ENCODE results near the gene SNAPC1.
A peak's percentile ranks its signal among the peaks of the same experiment; 100 is the strongest.

Gene SNAPC1

DNA sequence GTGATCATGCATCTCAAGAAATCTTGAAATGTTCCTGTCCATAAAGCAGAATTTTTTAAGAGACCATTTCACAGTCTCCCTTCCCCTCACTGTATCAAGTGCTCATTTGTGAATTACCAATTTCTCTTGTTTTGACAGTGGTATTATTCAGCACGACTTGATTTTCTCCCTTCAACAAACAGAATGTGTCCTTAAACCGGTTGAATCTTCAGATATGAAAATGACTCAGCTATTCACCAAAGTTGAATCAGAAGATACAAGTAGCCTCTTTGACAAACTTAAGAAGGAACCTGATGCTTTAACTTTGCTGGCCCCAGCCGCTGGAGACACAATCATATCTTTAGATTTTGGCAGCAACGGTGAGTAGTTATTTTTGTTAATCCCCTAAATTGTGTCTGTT is 25.5 kb upstream of the SNAPC1 start:
- Histone ChIP-seq H3K4me3 (replicated peaks; ENCODE audit: insufficient read depth, low read length) (no peak overlapping the region), H3K27me3 (ENCODE audit: insufficient read depth, poor library complexity, severe bottlenecking) (no peaks in the 10 kb centered on the region), H3K27ac (replicated peaks) (no peak overlapping the region)
- TF ChIP-seq POLR2AphosphoS5 (IDR thresholded peaks at IDR 0.05; ENCODE audit: low read depth) (no peak), GABPA (IDR thresholded peaks at IDR 0.05; ENCODE audit: low read depth) (no peak), SPI1 (IDR thresholded peaks at IDR 0.05; ENCODE audit: borderline replicate concordance, low read depth) (no peak)
- TF ChIP-seq, protein P1, sequence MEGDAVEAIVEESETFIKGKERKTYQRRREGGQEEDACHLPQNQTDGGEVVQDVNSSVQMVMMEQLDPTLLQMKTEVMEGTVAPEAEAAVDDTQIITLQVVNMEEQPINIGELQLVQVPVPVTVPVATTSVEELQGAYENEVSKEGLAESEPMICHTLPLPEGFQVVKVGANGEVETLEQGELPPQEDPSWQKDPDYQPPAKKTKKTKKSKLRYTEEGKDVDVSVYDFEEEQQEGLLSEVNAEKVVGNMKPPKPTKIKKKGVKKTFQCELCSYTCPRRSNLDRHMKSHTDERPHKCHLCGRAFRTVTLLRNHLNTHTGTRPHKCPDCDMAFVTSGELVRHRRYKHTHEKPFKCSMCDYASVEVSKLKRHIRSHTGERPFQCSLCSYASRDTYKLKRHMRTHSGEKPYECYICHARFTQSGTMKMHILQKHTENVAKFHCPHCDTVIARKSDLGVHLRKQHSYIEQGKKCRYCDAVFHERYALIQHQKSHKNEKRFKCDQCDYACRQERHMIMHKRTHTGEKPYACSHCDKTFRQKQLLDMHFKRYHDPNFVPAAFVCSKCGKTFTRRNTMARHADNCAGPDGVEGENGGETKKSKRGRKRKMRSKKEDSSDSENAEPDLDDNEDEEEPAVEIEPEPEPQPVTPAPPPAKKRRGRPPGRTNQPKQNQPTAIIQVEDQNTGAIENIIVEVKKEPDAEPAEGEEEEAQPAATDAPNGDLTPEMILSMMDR (IDR thresholded peaks at IDR 0.05; ENCODE audit: insufficient read depth, low read length) = no peak
- TF ChIP-seq, protein P2, sequence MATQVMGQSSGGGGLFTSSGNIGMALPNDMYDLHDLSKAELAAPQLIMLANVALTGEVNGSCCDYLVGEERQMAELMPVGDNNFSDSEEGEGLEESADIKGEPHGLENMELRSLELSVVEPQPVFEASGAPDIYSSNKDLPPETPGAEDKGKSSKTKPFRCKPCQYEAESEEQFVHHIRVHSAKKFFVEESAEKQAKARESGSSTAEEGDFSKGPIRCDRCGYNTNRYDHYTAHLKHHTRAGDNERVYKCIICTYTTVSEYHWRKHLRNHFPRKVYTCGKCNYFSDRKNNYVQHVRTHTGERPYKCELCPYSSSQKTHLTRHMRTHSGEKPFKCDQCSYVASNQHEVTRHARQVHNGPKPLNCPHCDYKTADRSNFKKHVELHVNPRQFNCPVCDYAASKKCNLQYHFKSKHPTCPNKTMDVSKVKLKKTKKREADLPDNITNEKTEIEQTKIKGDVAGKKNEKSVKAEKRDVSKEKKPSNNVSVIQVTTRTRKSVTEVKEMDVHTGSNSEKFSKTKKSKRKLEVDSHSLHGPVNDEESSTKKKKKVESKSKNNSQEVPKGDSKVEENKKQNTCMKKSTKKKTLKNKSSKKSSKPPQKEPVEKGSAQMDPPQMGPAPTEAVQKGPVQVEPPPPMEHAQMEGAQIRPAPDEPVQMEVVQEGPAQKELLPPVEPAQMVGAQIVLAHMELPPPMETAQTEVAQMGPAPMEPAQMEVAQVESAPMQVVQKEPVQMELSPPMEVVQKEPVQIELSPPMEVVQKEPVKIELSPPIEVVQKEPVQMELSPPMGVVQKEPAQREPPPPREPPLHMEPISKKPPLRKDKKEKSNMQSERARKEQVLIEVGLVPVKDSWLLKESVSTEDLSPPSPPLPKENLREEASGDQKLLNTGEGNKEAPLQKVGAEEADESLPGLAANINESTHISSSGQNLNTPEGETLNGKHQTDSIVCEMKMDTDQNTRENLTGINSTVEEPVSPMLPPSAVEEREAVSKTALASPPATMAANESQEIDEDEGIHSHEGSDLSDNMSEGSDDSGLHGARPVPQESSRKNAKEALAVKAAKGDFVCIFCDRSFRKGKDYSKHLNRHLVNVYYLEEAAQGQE (IDR thresholded peaks at IDR 0.05; ENCODE audit: insufficient replicate concordance, low read depth) = no peak
- no peak for DNase-seq (ENCODE audit: low read depth in 1 of 2, low spot score in 1 of 2)

DNA sequence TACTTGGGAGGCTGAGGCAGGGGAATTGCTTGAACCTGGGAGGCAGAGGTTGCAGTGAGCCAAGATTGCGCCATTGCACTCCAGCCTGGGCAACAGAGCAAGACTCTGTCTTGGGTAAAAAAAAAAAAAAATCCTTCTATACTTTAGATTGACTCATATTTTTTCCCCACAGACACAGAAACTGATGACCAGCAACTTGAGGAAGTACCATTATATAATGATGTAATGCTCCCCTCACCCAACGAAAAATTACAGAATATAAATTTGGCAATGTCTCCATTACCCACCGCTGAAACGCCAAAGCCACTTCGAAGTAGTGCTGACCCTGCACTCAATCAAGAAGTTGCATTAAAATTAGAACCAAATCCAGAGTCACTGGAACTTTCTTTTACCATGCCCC is 24.3 kb upstream of the SNAPC1 start:
- TF ChIP-seq, protein P1 (IDR thresholded peaks at IDR 0.05; ENCODE audit: insufficient read depth, low read length) = no peak
- TF ChIP-seq, protein P2 (IDR thresholded peaks at IDR 0.05; ENCODE audit: insufficient replicate concordance, low read depth) = no peak
- TF ChIP-seq GABPA (IDR thresholded peaks at IDR 0.05; ENCODE audit: low read depth) (no peak), SPI1 (IDR thresholded peaks at IDR 0.05; ENCODE audit: borderline replicate concordance, low read depth) (no peak), POLR2AphosphoS5 (IDR thresholded peaks at IDR 0.05; ENCODE audit: low read depth) (no peak)
- peak in 1 of 2 experiments; percentile 0 for DNase-seq (ENCODE audit: low read depth in 1 of 2, low spot score in 1 of 2)
- no peak overlapping the region for H3K27ac ChIP-seq (replicated peaks)
- no peaks in the 10 kb centered on the region for H3K27me3 ChIP-seq (ENCODE audit: insufficient read depth, poor library complexity, severe bottlenecking)
- no peak overlapping the region for H3K4me3 ChIP-seq (replicated peaks; ENCODE audit: insufficient read depth, low read length)

DNA sequence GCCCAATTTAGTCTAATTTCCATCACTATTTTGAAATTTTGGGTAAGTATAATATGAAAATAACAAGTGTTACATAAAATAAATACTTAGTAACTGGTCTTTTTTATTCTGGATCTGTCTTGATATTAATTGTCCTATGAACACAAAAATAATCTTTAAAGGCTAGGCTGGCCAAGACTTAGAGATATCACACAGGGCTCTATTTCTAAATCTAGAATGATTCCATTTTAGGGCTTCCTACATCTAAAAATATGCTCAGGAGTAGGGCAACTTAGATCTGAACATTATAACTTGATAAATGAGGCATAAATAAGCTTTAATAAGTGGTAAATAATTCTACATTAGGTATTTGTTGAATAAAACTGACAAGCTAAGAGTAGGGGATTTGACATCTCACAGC is 23.1 kb upstream of the SNAPC1 start:
- no peak for DNase-seq (ENCODE audit: low read depth in 1 of 2, low spot score in 1 of 2)
- TF ChIP-seq, protein P2 (IDR thresholded peaks at IDR 0.05; ENCODE audit: insufficient replicate concordance, low read depth) = no peak
- no peak for TF ChIP-seq SPI1 (IDR thresholded peaks at IDR 0.05; ENCODE audit: borderline replicate concordance, low read depth)
- no peak for TF ChIP-seq POLR2AphosphoS5 (IDR thresholded peaks at IDR 0.05; ENCODE audit: low read depth)
- no peak for TF ChIP-seq GABPA (IDR thresholded peaks at IDR 0.05; ENCODE audit: low read depth)
- TF ChIP-seq, protein P1 (IDR thresholded peaks at IDR 0.05; ENCODE audit: insufficient read depth, low read length) = no peak
- Histone ChIP-seq H3K4me3 (replicated peaks; ENCODE audit: insufficient read depth, low read length) (no peak overlapping the region), H3K27ac (replicated peaks) (no peak overlapping the region), H3K27me3 (ENCODE audit: insufficient read depth, poor library complexity, severe bottlenecking) (no peaks in the 10 kb centered on the region)

Measured in HL-60 (cell line).